HG03354 (cell line): ENCODE measurements around the gene RAB11FIP5.

Experiments used
- ATAC-seq: cut with Tn5 transposase; IDR thresholded peaks from one replicate; pipeline ENCODE4 v1.9.1; 2021; ENCODE audit warnings: mild to moderate bottlenecking; ENCODE audit not compliant: unreplicated experiment, poor library complexity, severe bottlenecking

Gene RAB11FIP5

DNA sequence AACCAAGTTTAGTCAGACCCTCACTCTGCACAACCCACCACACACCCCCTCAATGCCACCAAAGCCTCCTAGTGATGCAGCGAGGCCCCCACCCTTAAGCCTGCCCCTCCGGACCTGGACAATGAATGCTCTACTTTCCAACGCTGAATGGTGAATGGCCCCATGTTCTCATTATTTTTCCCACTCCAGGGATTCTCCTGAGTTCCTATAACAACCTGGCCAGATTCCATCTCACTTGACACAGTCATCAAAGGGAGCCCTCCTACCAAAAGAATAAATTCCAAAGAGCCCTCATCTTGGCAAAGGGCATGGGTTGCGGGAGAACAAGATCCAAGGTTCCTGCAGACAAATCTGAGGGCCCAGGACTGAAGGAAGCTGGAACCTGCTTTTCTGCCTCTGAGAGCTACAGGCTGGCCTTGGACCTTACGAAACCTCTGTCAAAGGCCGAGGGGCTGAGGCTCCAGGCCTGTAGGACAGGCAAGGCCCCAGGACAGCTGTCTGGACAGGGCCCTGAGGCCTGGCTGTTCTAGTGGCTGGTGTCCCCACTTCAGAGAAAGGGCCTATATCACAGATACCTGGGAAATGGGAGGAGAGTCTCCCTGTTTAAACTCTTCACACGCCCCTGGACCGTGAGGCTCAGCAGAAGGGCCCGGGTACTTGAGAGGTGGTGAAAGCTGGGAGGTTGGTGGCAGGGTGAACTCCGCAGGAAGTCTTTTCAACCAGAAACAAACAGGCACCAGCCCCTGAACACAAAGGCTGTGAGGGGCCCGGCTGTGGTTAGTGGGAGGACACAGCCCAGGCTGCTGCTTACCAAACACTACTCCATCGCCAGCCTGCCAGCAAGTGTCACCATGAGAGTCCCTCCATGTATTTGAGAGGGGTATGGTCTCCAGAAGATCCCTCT is 68.6 kb downstream of the RAB11FIP5 start:
- no peak for ATAC-seq

DNA sequence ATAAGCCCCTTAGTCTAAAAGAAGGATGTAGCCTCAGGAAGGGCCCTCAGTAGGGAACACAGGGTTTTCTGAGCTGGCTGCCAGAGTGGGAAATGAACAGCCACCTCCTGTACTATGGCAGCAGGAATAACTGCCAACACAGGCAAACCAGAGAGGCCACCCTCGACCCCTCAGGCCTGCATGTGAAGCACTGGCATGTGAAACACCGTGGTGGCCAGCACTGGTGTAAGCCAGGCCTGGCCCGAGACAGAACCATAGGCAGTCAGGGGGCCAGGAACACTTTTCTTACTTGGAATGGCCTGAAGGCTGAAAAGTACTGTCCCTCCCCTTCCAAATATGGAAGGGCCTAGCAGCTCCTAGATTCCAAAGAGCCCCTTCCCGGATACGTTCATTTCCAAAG is 69.5 kb downstream of the RAB11FIP5 start:
- no peak for ATAC-seq

DNA sequence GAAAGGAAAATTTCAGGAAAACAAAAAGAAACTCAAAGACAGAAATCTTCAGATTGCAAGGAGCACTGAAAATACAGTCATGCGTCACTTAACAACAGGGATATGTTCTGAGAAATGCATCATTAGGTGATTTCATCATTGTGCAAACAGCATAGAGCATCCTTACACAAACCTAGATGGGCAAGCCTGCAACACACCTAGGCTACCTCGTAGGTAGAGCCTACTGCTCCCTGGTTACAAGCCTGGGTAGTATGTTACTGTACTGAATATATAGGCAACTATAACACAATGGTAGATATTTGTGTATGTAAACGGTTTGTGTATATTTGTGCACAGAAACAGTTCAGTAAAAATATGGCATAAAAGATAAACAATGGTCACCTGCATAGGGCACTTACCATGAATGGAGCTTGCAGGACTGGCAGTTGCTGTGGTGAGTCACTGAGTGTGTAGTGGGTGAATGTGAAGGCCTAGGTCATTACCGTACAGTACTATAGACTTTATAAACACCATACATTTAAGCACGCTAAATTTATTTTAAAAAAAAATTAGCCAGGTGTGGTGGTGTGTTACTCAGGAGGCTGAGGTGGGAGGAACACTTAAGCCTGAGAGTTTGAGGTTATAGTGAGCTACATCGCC is 74.7 kb downstream of the RAB11FIP5 start:
- no peak for ATAC-seq

GRCh38 chr2:73036766-73037165 is 76.0 kb downstream of the RAB11FIP5 start:
- no peak for ATAC-seq

GRCh38 chr2:73035899-73036711 is 76.6 kb downstream of the RAB11FIP5 start:
- ATAC-seq = no peak

- ATAC-seq = no peak
Measured at GRCh38 chr2:73034661-73035375, 77.9 kb downstream of the RAB11FIP5 start.

GRCh38 chr2:73033766-73034381 is 78.9 kb downstream of the RAB11FIP5 start:
- no peak for ATAC-seq

DNA sequence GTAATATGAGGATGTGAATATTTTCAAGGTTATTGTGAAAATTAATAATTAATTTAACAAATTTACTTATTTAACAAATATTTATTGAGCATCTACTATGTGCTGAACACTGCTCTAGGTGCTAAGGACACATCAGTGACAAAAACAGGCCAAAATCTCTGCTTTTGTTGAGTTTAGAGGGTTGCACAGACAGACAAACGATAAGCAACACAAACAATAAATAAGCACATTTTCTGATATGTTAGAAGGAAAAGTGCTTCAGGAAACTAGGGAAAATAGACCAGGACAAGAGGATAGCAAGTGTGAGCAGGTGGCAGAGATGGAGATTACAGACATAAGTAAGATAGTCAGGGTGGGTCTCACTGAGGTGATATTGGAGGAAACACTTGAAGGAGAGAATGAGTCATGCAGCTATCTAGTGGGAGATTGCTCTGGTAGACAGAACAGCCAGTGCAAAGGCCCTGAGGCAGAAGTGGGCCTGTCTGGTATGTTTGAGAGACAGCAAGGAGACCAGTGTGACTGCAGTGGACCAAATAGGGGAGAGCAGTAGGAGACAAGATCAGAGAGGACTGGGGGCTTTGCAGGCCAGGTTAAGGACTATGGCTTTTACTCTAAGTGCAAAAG is 79.5 kb downstream of the RAB11FIP5 start:
- no peak for ATAC-seq

DNA sequence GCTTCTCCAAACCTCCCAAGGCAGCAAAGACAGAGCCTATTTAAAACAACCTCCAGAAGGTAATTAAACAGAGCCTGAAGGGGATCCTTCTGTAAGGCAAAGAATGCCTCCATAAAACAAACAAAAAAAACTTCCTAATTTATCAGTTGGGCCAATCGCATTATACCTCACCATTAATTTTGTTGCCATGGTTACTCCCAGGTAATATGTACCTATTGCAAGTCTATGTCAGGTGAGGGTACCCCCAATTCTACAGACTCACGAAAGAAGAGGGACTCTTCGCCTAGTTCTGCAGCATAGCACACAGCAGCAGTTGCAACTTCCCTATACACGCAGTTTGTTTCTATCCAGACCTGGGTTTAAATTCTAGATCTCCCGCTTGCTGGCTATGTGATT is 80.0 kb downstream of the RAB11FIP5 start:
- no peak for ATAC-seq

DNA sequence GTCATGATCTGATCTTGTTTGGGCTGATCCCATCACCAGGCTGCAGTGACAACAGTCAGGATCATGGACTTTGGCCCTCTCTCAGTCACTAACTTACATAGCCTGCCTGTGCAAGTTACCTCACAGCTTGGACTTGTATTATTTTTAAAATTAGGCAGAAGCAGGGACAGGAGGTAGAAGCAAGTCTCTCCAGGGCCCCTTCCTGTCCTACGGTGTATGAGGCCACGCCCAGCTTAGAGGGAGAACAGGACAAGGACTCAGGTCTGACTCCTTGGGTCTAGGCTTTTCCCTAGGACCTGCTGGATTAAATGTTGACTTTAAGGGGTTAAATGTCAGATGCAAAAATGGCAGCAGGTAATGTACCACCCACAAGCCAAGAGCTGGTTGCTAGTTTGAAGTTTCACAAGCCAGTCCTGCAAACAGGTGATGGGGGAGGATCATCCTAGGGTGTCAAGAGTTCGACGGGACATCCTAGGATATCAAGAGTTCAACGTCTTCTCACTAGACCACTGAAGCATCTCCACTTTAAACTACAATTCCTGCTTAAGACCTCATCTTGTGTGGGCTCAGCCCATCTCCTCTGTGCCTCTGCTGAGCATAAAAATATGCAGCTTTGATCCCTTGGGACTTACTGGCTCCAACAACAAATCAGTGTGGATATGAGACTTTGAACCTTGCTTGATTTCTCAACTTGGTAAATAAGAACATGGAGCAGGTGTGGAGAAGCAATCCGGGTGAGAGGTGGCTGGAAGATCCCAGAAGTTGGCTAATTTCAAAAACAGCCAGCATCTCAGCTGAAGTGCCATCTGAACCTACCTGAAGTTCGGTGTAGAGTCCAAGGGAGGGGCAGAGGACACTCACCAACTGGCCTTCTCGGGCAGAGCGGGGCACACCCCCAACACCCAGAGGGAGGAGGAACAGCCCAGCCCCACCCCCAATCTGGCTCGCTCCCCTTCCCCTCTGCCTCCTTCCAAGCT is 80.7 kb downstream of the RAB11FIP5 start:
- ATAC-seq = no peak

DNA sequence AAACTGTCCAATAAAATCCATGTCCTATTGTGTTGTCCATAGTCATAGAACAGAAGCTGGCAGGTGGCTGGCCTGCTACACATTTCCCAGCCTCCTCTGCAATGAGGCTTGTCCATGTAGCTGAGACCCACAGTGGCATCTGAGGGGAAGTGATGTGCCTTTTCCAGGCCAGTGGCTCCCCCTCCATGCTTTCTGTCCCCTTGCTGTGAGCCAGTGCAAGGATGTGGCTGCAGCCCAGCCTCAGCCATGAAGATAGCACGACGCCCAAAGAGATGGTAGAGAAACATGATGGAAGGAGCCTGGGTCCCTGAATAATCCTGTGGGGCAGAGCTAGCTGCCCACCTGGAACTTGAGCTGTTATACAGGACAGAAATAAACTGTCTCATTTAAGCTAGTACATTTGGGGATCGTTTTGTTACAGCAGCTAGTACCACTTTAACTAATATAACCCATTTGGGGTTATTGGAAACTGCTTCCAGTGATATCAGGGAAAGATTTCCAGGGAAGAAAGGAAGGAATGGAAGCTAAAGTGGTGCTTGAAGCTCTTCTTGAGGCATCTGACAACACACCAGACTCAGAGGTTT is 81.6 kb downstream of the RAB11FIP5 start:
- no peak for ATAC-seq

DNA sequence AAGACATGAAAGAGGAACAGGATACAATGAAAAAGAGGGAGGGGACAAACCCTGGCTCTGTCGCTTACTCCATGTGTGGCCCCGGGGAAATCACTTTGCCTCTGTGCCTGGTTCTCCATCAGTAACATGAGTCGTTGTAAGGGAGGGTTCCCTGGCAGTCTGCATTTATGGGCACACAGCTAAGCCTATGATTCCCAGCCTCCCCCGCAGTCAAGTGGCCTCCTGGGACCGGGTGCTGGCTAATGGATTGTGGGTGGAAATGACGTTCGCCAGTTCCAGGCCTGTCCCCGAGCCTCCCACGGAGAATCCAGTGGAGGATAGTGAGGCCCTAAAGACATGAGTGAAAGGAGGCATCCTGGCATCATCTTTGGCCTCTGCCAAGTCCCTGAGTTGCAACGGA is 83.9 kb downstream of the RAB11FIP5 start:
- ATAC-seq = no peak

DNA sequence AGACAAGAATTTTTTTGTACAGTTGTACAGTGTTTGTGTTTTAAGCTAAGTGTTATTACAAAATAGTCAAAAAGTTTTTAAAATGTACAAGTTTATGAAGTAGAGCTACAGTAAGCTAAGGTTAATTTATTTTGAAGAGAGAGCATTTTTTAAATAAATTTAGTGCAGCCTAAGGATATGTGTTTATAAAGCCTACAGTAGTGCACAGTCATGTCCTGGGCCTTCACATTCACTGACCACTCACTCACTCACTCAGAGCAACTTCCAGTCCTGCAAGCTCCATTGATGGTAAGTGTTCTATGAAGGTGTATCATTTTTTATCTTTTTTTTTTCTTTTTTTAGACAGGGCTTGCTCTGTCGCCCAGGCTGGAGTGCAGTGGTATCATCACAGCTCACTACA is 85.4 kb downstream of the RAB11FIP5 start:
- no peak for ATAC-seq

DNA sequence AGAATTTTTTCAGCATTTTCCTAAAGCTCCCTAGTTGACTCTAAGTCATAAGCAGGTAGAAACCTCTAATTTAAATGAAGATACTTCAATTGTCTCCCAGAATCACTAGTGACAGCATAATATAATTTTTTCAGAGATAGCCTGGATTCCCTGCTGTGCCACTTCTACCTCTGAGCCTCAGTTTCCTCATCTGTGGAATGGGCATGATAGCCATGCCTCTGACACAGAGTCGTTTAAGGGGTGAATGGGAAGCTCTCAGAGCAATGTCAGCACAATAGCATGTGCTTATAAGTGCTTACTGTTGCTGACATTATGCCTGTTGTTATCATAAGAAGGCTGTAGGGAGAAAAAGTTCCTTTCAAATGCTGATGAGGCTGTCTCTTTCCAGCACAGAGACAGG is 89.3 kb downstream of the RAB11FIP5 start:
- no peak for ATAC-seq
